DMS79 treated with DMSO at 0.1 percent for 48 hours (cell line): ENCODE data around the gene GSTCD.

ENCODE experiments used
- DNase-seq: peaks from one replicate; lab custom pipeline; 2025; lab: John Stamatoyannopoulos, UW

The GSTCD gene

DNA sequence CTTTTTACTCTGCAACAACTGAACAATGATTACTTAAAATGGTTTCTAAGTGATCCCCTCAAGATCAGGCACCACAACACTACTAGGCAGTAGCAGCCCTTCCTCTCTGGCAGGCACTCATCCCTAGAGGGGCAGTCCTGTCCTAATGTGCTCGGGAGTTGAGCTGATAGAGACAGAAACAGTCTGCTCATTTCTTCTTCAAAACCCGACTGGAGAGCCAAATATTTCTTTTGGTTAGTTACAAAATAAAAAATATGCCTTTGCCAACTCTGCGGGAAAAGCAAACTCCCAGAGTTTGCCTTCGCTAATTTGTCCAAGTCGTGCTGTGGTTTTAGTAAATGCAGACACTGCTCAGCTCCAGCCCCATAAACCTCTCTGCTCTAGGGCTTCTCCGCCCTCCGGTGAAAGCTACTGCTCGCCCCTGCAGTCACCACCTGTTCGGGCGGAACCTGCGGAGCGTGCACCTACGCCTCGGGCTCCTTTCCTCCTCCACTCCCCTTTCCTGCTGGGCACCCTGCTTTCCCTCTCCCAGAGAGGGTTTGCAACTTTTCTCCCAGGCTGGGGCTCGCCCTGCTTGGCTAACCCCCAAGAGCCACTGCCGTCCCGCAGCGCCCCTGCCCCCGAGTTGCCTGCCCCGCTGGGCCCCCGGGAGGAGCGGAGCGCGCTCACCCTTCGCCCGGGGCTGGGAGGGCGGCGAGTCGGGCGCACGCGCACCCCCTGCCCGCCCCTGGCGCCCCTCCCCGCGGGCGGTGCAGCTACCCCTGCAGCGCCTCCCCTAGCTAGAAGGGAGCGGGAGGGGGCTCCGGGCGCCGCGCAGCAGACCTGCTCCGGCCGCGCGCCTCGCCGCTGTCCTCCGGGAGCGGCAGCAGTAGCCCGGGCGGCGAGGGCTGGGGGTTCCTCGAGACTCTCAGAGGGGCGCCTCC, 186.3 kb downstream of the GSTCD start, which contains the start of gene NPNT:
TSS of gene NPNT (plus strand) at position 812 of the 923 bp plus-strand sequence. CDS start 182 bp downstream, outside the sequence.
- no peak for DNase-seq

DNA sequence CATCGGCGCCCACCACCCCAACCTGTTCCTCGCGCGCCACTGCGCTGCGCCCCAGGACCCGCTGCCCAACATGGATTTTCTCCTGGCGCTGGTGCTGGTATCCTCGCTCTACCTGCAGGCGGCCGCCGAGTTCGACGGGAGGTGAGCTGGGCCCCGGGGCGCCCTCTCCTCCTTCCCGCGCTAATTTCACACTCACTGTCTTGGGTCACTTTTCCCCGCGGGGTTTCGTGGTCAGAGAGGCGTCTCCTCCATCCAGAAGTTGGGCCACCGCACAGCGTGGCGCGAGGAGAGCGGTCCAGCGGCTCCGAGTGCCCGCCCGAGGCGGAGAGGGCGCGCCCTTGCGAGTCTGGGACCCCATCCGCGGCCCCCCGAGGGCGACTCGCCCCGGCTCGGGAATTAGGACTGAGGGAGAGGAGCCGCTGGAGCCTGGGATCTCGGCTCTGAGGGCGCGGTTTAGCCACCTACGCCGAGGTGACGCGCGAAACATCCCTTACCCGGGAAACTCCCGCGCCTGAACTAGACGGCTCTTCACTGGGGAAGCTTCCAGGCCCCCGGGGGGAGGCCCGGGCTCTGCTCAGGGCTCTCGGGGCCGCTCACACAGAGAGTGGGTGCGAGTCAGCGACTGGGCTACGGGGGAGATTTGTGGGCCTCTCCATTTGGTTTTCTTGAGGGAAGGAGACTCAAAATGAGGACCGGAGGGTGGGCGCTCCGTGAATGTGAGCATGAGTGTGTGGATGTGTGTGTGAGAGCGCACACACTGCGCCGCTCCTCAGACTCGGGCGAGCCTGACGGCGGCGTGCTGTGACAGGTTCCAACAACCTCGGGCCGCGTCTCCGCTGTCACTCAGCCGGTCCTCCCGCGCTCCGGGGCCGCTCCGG, 187.2 kb downstream of the GSTCD start:
- no peak for DNase-seq

GRCh38 chr4:105896461-105896942, 187.9 kb downstream of the GSTCD start:
- DNase-seq = no peak
